DOHH2 (cell line): ENCODE results near the gene DIP2C.

Experiments used
- H3F3A ChIP-seq: fragments of 200-600 bp; sonication (generic), shearing (Covaris generic); 2 replicates; pipeline ENCODE4 v1.6.0; 2016; ENCODE audit warnings: antibody characterized with exemption, mild to moderate bottlenecking; ENCODE audit not compliant: control insufficient read depth, insufficient read depth
- H3K27ac ChIP-seq: fragments of 200-600 bp; sonication (generic); 2 replicates; pipeline ENCODE4 v1.5.1; 2014; ENCODE audit warnings: low read depth, mild to moderate bottlenecking, low read length, moderate library complexity
- H3K27me3 ChIP-seq: fragments of 200-600 bp; sonication (generic); 2 replicates; pipeline ENCODE4 v1.6.1; 2014; ENCODE audit warnings: mild to moderate bottlenecking, low read length, mixed read lengths; ENCODE audit not compliant: control insufficient read depth
- H3K36me3 ChIP-seq: fragments of 200-600 bp; sonication (generic); 2 replicates; pipeline ENCODE4 v1.6.1; 2014; ENCODE audit warnings: mild to moderate bottlenecking, low read length, moderate library complexity, mixed read lengths; ENCODE audit not compliant: control insufficient read depth
- H3K4me1 ChIP-seq: fragments of 200-600 bp; sonication (generic); 2 replicates; pipeline ENCODE4 v1.6.1; 2014; ENCODE audit warnings: mild to moderate bottlenecking, low read length, mixed read lengths; ENCODE audit not compliant: control insufficient read depth
- H3K4me2 ChIP-seq: fragments of 200-600 bp; sonication (generic); 2 replicates; pipeline ENCODE4 v1.6.0; 2014; ENCODE audit warnings: mild to moderate bottlenecking, low read length, moderate library complexity
- H3K4me3 ChIP-seq: fragments of 200-600 bp; sonication (generic); 2 replicates; pipeline ENCODE4 v1.5.1; 2014; ENCODE audit warnings: mild to moderate bottlenecking, low read length, mixed read lengths
- H3K79me2 ChIP-seq: fragments of 200-600 bp; sonication (generic); 2 replicates; pipeline ENCODE4 v1.6.1; 2014; ENCODE audit warnings: mild to moderate bottlenecking, low read length, mixed read lengths; ENCODE audit not compliant: control insufficient read depth
- H3K9me2 ChIP-seq: fragments of 200-600 bp; sonication (generic); replicated peaks from 2 replicates; pipeline ENCODE4 v1.6.1; 2014; ENCODE audit warnings: mild to moderate bottlenecking, low read length, mixed read lengths; ENCODE audit not compliant: control insufficient read depth
- H3K9me3 ChIP-seq: fragments of 200-600 bp; sonication (generic); 2 replicates; pipeline ENCODE4 v1.6.1; 2014; ENCODE audit warnings: antibody characterized with exemption, low read length, mixed read lengths; ENCODE audit not compliant: control insufficient read depth, insufficient read depth
- H4K20me1 ChIP-seq: fragments of 200-600 bp; sonication (generic); 2 replicates; pipeline ENCODE4 v1.6.0; 2014; ENCODE audit warnings: low read depth, mild to moderate bottlenecking, antibody characterized with exemption, low read length, moderate library complexity; ENCODE audit not compliant: control insufficient read depth, insufficient read depth
- EZH2phosphoT487 ChIP-seq: fragments of 200-600 bp; sonication (generic); IDR thresholded peaks from 2 replicates; pipeline ENCODE4 v1.6.1; 2017; ENCODE audit warnings: borderline replicate concordance, mild to moderate bottlenecking, antibody characterized with exemption, low read length, moderate library complexity, mixed read lengths
- TF ChIP-seq, protein P1 (sequence below): fragments of 200-600 bp; sonication (generic); IDR thresholded peaks from one replicate; pipeline ENCODE4 v1.5.1; 2014; ENCODE audit warnings: antibody characterized with exemption, mild to moderate bottlenecking, low read depth, low read length; ENCODE audit not compliant: poor library complexity, severe bottlenecking

DIP2C gene

DNA sequence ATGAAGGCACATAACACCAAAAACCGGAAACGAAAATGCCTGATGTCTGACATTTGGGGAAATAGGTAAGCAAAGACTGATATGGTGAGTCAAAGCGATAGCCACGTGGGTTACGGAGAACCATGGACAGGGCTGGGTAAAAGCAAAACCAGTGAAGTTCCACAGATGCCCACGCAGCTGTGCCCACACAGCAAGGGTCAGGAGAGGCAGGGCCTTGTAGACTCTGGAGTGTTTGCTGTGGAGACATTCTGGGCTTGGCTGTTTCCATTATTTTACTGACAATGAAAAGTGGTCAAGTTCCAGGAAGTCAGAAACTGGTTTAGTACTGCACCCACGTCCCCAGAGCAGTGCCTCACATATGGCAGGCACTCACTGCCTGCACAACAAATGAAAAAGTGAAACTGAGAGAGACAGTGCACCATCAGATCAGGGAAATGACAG, 405.5 kb downstream of the DIP2C start:
- H3F3A ChIP-seq, result 0 out of 2 replicates have a peak, but pooled peaks cover 2% of the 10 kb centered on the region
- no peaks in the 10 kb centered on the region for H3K9me3 ChIP-seq
- H3K27ac ChIP-seq, result no peak overlapping the region
- no peaks in the 10 kb centered on the region for H4K20me1 ChIP-seq
- H3K79me2 ChIP-seq, result no peaks in the 10 kb centered on the region
- H3K27me3 ChIP-seq, result no peaks in the 10 kb centered on the region
- TF ChIP-seq, protein P1, sequence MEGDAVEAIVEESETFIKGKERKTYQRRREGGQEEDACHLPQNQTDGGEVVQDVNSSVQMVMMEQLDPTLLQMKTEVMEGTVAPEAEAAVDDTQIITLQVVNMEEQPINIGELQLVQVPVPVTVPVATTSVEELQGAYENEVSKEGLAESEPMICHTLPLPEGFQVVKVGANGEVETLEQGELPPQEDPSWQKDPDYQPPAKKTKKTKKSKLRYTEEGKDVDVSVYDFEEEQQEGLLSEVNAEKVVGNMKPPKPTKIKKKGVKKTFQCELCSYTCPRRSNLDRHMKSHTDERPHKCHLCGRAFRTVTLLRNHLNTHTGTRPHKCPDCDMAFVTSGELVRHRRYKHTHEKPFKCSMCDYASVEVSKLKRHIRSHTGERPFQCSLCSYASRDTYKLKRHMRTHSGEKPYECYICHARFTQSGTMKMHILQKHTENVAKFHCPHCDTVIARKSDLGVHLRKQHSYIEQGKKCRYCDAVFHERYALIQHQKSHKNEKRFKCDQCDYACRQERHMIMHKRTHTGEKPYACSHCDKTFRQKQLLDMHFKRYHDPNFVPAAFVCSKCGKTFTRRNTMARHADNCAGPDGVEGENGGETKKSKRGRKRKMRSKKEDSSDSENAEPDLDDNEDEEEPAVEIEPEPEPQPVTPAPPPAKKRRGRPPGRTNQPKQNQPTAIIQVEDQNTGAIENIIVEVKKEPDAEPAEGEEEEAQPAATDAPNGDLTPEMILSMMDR, result no peak
- no peak for TF ChIP-seq EZH2phosphoT487
- H3K36me3 ChIP-seq, result peaks cover 96% of the 10 kb centered on the region
- H3K4me1 ChIP-seq, result peaks cover 9% of the 10 kb centered on the region
- no peaks in the 10 kb centered on the region for H3K9me2 ChIP-seq
- H3K4me2 ChIP-seq, result no peak overlapping the region
- no peak overlapping the region for H3K4me3 ChIP-seq

DNA sequence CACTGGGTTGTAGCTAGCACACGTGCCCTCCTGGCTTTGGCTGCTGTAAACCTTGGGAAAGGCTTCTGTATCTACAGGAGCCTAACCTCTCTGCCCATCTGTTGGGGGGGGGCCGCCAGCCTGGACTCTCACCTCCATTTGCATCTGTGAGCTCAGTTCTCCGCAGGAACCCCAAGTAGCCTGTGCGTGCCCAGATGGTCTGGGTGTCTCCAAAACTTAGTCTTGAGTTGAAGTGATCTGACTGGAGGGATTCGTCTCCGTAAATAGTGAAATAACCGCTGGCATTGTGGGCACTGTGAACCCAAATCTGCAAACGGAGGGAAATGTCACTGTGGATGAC, 406.4 kb downstream of the DIP2C start:
- Histone ChIP-seq H3K27me3 (no peaks in the 10 kb centered on the region), H3K9me3 (no peaks in the 10 kb centered on the region), H3K79me2 (no peaks in the 10 kb centered on the region), H3K4me3 (no peak overlapping the region), H3K4me2 (no peak overlapping the region), H3F3A (no peaks in the 10 kb centered on the region), H4K20me1 (no peaks in the 10 kb centered on the region), H3K36me3 (peaks cover 97% of the 10 kb centered on the region), H3K4me1 (peaks cover under 1% of the 10 kb centered on the region; the same call in 1 of the 2 replicates), H3K27ac (no peak overlapping the region), H3K9me2 (no peaks in the 10 kb centered on the region)
- TF ChIP-seq, protein P1, result no peak
- no peak for TF ChIP-seq EZH2phosphoT487

DNA sequence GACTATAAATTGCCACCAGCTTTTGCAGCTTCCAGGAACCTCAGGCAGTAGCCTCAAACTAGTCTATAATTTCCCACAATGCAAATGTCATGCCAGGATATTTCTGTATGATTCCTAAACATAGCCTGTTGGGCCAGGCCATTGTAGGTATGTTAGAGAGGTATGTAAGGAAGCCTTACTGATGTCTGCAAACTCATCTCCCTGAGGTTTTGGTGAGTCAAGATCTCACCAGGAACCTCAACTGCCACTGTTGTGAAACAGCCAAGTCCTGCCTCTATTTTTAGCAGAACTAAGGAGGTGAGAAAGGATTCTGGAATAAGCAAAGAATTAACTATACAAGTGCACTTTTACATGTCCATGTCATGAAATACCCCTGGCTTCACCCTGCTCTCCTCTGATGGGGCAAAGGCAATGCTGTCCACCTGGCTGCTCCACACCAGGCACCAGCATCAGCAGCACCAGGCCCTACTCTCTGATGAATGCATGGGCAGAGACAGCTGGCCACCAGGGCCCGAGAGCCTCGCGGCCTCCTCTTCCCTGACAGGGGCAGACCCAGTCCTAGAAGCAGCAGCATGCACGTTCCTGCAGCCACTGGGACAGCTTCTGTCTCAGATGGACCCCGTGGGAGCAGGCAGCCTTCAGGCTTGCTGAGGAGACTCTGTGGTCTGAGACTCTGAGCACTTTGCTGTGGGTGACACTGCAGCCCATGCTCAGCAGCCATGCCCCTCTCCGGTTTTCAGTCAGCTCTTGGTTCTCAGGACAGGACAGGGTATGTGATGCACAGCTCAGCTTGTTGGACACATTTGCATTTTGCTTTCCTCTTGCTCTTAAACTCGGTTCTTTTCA, 407.0 kb downstream of the DIP2C start:
- TF ChIP-seq, protein P1, result no peak
- no peak for TF ChIP-seq EZH2phosphoT487
- no peaks in the 10 kb centered on the region for H4K20me1 ChIP-seq
- H3K9me2 ChIP-seq, result no peaks in the 10 kb centered on the region
- no peaks in the 10 kb centered on the region for H3F3A ChIP-seq
- H3K4me1 ChIP-seq, result no peaks in the 10 kb centered on the region
- no peaks in the 10 kb centered on the region for H3K27me3 ChIP-seq
- H3K4me3 ChIP-seq, result no peak overlapping the region
- H3K27ac ChIP-seq, result no peak overlapping the region
- H3K36me3 ChIP-seq, result peaks cover 97% of the 10 kb centered on the region
- H3K79me2 ChIP-seq, result no peaks in the 10 kb centered on the region
- H3K9me3 ChIP-seq, result no peaks in the 10 kb centered on the region
- no peak overlapping the region for H3K4me2 ChIP-seq
